ENCODE data around the gene TMEM176A. TPM values are rescaled to one million over a fixed set of nuclear protein-coding genes. Genes with fewer than 3 reads are reported as not detected.

TMEM176A gene
- total RNA-seq, 1 experiment from 2014 or later, result 0.10 TPM

- no peak for DNase-seq (ENCODE audit: extremely low read depth, low read depth)
Observed at GRCh38 chr7:150846291-150847115, 45.9 kb downstream of the TMEM176A start.

GRCh38 chr7:150847536-150847935 lies 47.0 kb downstream of the TMEM176A start:
- DNase-seq (ENCODE audit: extremely low read depth, low read depth), result no peak

GRCh38 chr7:150848111-150848510 lies 47.5 kb downstream of the TMEM176A start:
- no peak for DNase-seq (ENCODE audit: extremely low read depth, low read depth)

GRCh38 chr7:150848561-150849115 lies 48.1 kb downstream of the TMEM176A start:
- DNase-seq (ENCODE audit: extremely low read depth, low read depth), result no peak

- no peak for DNase-seq (ENCODE audit: extremely low read depth, low read depth)
Observed at GRCh38 chr7:150849204-150849775, 48.7 kb downstream of the TMEM176A start.

GRCh38 chr7:150850273-150850672 lies 49.7 kb downstream of the TMEM176A start:
- no peak for DNase-seq (ENCODE audit: extremely low read depth, low read depth)

- DNase-seq (ENCODE audit: extremely low read depth, low read depth), result no peak
Observed at GRCh38 chr7:150851492-150852370, 51.2 kb downstream of the TMEM176A start.

- no peak for DNase-seq (ENCODE audit: extremely low read depth, low read depth)
Observed at GRCh38 chr7:150852371-150852905, 51.9 kb downstream of the TMEM176A start, which contains the start of gene AOC1. Gene AOC1, plus strand, starts transcription at chr7:150852517. Its CDS starts 3,954 bp downstream, at chr7:150856471.

GRCh38 chr7:150854066-150855000 lies 53.8 kb downstream of the TMEM176A start:
- DNase-seq (ENCODE audit: extremely low read depth, low read depth), result no peak

Other genes with a start within 250 kb of the TMEM176A start
- not detected in 2 replicates for gene GIMAP4, start 233.4 kb upstream of the TMEM176A start, total RNA-seq (2014; rRNA removed; shearing (Covaris generic))
- gene GIMAP6, start 168.4 kb upstream of the TMEM176A start, total RNA-seq (2014; rRNA removed; shearing (Covaris generic)), result not detected in 2 replicates
- 3.0 and 3.1 TPM in 2 replicates for gene GIMAP2, start 115.1 kb upstream of the TMEM176A start, total RNA-seq (2014; rRNA removed; shearing (Covaris generic))
- not detected in 2 replicates for gene GIMAP1, start 84.2 kb upstream of the TMEM176A start, total RNA-seq (2014; rRNA removed; shearing (Covaris generic))
- gene GIMAP5, start 63.4 kb upstream of the TMEM176A start, total RNA-seq (2014; rRNA removed; shearing (Covaris generic)), result not detected in 2 replicates
- not detected in 2 replicates for gene TMEM176B, start 405 bp upstream of the TMEM176A start, total RNA-seq (2014; rRNA removed; shearing (Covaris generic))
- gene AOC1, start 51.7 kb downstream of the TMEM176A start, total RNA-seq (2014; rRNA removed; shearing (Covaris generic)), result not detected in 2 replicates
- gene KCNH2, start 177.6 kb downstream of the TMEM176A start, total RNA-seq (2014; rRNA removed; shearing (Covaris generic)), result 0.27 and 0.58 TPM in 2 replicates
- gene NOS3, start 190.2 kb downstream of the TMEM176A start, total RNA-seq (2014; rRNA removed; shearing (Covaris generic)), result 0.30 and 0.46 TPM in 2 replicates
- 0.25 TPM in 1 of 2 replicates, not detected in the other for gene ATG9B, start 223.7 kb downstream of the TMEM176A start, total RNA-seq (2014; rRNA removed; shearing (Covaris generic))
- gene ABCB8, start 227.7 kb downstream of the TMEM176A start, total RNA-seq (2014; rRNA removed; shearing (Covaris generic)), result 26.8 and 32.7 TPM in 2 replicates
- 1.1 and 2.0 TPM in 2 replicates for gene ASIC3, start 247.8 kb downstream of the TMEM176A start, total RNA-seq (2014; rRNA removed; shearing (Covaris generic))